PFSK-1 (cell line): ENCODE results near the gene HPS1.

Source experiments
- FOXP2 ChIP-seq: optimal IDR thresholded peaks from 2 replicates; pipeline ENCODE3; 2011; ENCODE audit warnings: borderline replicate concordance, control low read depth, inconsistent platforms; ENCODE audit not compliant: insufficient read depth; ENCODE audit errors: extremely low read length, extremely low read depth
- POLR2AphosphoS5 ChIP-seq: IDR thresholded peaks from 2 replicates; pipeline ENCODE4 v1.6.1; 2012; ENCODE audit warnings: low read depth, mild to moderate bottlenecking, control low read depth, low read length, moderate library complexity
- REST ChIP-seq, 2 experiments: IDR thresholded peaks; 2 replicates each; pipeline versions ENCODE4 v1.6.1 to v1.8.0; 2011 to 2012; ENCODE audit warnings: low read depth in 2 of 2, low read length in 2 of 2, control low read depth in 1 of 2, inconsistent platforms in 1 of 2, mild to moderate bottlenecking in 1 of 2, moderate library complexity in 1 of 2; ENCODE audit not compliant: insufficient read depth in 1 of 2
- SIN3A ChIP-seq: IDR thresholded peaks from 2 replicates; pipeline ENCODE4 v1.6.1; 2012; ENCODE audit warnings: mild to moderate bottlenecking, low read length, moderate library complexity, borderline replicate concordance; ENCODE audit not compliant: insufficient read depth
- TAF1 ChIP-seq: IDR thresholded peaks from 2 replicates; pipeline ENCODE4 v1.6.1; 2012; ENCODE audit warnings: low read length, control low read depth, borderline replicate concordance; ENCODE audit not compliant: insufficient read depth

The HPS1 gene

GRCh38 chr10:98472196-98472595 is 25.5 kb upstream of the HPS1 start:
- TF ChIP-seq TAF1 (no peak), REST (IDR thresholded peaks at IDR 0.05; ENCODE audit: insufficient read depth in 1 of 2, low read depth in 2 of 2, low read length in 2 of 2) (no peak)

GRCh38 chr10:98470850-98471249 is 24.1 kb upstream of the HPS1 start:
- no peak for TF ChIP-seq REST (IDR thresholded peaks at IDR 0.05; ENCODE audit: insufficient read depth in 1 of 2, low read depth in 2 of 2, low read length in 2 of 2)
- TF ChIP-seq POLR2AphosphoS5, result no peak
- TF ChIP-seq TAF1, result no peak
- no peak for TF ChIP-seq FOXP2
- no peak for TF ChIP-seq SIN3A

- TF ChIP-seq TAF1 (no peak), FOXP2 (no peak), SIN3A (no peak)
Measured at GRCh38 chr10:98469001-98469931, 22.5 kb upstream of the HPS1 start.

- TF ChIP-seq POLR2AphosphoS5 (no peak), FOXP2 (no peak)
Measured at GRCh38 chr10:98467506-98468318, 21.0 kb upstream of the HPS1 start.

- TF ChIP-seq POLR2AphosphoS5 (no peak), TAF1 (no peak), SIN3A (no peak), REST (IDR thresholded peaks at IDR 0.05; ENCODE audit: insufficient read depth in 1 of 2, low read depth in 2 of 2, low read length in 2 of 2) (no peak), FOXP2 (no peak)
Measured at GRCh38 chr10:98466861-98467505, 20.2 kb upstream of the HPS1 start.
